K562 treated with DMSO at 1 percent for 12 hours (cell line): ENCODE measurements around the gene GTPBP10. TPM values are rescaled to one million over a fixed set of nuclear protein-coding genes. Genes with fewer than 3 reads are reported as not detected.

Experiments
- total RNA-seq: library from RNA; unstranded; fragments of 300-600 nt; gene quantifications from 2 replicates; pipeline ENCODE4 v1.2.3, GENCODE V29; 2022; ENCODE audit not compliant: insufficient read depth

The GTPBP10 gene, protein sequence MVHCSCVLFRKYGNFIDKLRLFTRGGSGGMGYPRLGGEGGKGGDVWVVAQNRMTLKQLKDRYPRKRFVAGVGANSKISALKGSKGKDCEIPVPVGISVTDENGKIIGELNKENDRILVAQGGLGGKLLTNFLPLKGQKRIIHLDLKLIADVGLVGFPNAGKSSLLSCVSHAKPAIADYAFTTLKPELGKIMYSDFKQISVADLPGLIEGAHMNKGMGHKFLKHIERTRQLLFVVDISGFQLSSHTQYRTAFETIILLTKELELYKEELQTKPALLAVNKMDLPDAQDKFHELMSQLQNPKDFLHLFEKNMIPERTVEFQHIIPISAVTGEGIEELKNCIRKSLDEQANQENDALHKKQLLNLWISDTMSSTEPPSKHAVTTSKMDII
- total RNA-seq: 12.9 and 13.1 TPM in 2 replicates

DNA sequence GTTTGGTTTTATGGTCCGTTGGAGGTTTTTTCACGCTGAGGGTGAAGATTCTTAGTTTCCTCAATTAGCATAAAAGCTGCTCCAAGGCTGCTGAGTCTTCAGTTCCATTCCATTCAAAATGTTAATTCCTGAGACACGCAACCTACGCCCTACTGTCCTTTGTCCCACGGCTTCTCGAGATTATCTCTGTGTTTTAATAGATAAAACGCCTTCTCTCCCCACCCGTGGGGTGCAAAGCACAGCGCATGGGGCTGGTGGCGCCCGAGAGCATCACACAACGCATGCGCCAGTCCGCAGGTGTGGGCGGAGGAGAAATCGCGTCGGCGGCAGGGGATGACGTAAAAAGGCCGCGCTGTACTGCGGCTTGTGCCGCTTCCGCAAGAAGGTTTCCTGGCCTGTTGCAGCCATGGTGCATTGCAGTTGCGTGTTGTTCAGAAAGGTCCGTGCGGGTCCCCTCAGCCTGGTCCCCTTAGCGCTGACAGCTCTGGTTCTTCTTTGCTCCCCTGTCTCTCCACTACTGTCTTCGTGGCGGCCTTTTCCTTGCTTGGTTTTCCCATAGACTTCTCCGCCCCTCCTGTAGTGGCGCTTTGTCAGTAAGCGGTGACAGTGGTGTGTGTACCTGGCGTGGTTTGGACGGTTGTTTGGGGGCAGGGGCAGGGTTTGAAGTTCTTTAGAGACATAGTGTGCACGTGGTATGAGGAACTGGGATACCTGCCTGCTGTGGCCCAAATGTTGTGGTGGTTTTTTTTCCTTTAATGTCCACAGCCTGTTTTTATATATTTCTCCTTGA is at the start of gene GTPBP10:
TSS of gene GTPBP10 (plus strand) at position 381 of the 790 bp plus-strand sequence. CDS start at position 407, 26 bp downstream.

DNA sequence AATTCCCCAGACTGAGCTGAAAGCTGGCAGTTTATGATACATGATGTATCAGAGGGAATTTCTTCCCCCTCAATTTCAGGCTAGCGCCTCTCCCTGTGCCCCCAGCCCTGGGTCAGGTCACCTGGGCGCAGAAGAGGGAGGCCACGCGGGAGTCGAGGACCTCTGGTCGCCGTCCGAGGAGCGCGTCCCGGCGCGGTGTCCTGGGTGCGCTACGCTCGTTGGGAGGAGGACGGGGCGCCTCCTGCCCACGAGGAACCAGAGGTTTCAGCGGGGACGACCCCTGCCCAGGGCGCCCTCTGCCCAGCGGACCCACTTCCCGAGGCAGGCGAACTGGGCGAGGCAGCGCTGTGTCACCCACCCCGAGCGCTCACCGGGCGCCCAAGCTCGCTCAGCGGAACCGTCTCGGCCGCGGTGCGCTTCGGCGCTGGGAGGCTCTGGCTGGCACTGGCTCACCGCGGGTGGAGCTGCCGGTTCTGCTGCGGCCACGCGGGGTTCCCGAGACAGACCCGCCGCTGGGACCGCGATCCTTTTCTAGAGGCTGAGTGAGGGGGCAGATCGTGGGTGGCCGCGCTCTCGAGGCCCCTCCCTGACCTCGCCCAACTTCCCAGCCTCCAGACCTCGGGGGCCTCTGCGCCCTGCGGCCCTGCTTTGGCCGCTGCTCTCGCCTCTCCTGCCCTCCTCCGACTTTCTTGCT is 25.6 kb upstream of the GTPBP10 start, which contains the start of gene FAM237B:
TSS of gene FAM237B (minus strand) at position 504 of the 694 bp plus-strand sequence. CDS start 1,556 bp downstream, outside the sequence.

DNA sequence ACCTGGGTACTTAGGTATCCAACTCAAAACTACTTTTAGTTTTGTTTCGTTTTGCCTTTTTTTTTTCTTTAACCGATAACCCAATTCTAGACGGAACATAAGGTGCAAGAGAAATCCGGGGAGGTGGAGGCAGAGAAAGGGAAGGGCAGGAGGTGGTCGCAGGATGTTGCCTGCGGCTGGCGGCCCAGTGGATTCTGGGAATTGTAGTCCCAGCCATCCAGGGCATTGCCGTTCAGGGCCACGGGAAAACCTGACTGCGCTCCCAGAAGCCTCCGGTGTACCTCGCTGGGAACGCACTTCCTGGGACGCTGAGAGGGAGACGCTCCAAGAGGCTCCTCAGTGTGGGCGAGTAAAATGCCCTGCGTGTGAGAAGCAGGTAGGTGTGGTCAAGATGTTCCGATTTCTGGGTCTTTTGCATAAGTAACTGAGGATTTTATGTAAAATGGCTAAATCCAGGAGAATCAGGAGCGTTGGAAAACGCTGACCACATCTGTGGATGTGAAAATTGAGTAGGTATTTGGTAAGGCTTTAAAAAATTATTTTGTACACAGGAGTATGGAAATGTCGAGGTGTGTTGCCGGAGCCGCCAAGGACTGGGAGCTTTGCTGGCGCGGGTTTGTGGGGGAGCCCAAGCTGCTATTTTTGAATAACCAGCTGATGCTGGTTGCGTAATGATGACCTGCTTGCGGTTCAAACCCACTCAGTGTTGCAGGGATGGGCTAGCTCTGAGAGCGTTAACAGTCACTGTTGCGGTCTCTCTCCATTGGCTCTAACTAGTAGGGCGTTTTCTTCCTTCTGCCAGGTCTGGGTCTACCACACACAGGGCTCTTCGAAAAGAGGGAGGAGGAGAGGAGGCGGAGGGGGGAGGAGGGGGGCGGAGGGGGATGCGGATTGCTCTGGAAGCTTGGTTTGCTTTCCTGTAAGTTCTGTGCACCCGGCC is 56.9 kb downstream of the GTPBP10 start, which contains the start of gene CLDN12:
TSS of gene CLDN12 (plus strand) at position 288 of the 940 bp plus-strand sequence. CDS start 9,216 bp downstream, outside the sequence.

Other genes starting within 250 kb of the GTPBP10 start
- gene STEAP1, start 192.2 kb upstream of the GTPBP10 start, total RNA-seq: 1.0 and 2.1 TPM in 2 replicates
- gene STEAP2, start 135.0 kb upstream of the GTPBP10 start, total RNA-seq: not detected in 2 replicates
- 0.64 TPM in 1 of 2 replicates, not detected in the other for gene CFAP69, start 101.5 kb upstream of the GTPBP10 start, total RNA-seq
- gene FAM237B, start 25.4 kb upstream of the GTPBP10 start, total RNA-seq: not detected in 2 replicates
- 5.7 and 17.6 TPM in 2 replicates for gene CLDN12, start 56.7 kb downstream of the GTPBP10 start, total RNA-seq
- not detected in 2 replicates for gene PTTG1IP2, start 122.9 kb downstream of the GTPBP10 start, total RNA-seq
- gene CDK14, start 249.6 kb downstream of the GTPBP10 start, total RNA-seq: 2.6 TPM in 1 of 2 replicates, not detected in the other